Measurements from ENCODE around the gene PPP1R3C. TPM values are rescaled to one million over a fixed set of nuclear protein-coding genes. Genes with fewer than 3 reads are reported as not detected.

PPP1R3C gene
- total RNA-seq, 1 donor from 2014 or later = not detected

Other genes starting within 250 kb of the PPP1R3C start
- gene HECTD2, start 222.7 kb downstream of the PPP1R3C start, total RNA-seq = 2.8 and 3.0 TPM in 2 replicates
- gene TNKS2, start 165.4 kb upstream of the PPP1R3C start, total RNA-seq = 30.0 and 30.2 TPM in 2 replicates